ENCODE data around the gene GLG1.

Gene GLG1

GRCh38 chr16:74455619-74456289, 151.2 kb downstream of the GLG1 start:
- TF ChIP-seq TAF1 (IDR thresholded peaks at IDR 0.05; ENCODE audit: borderline replicate concordance, insufficient read depth, low read length) (no peak), REST (IDR thresholded peaks at IDR 0.05; ENCODE audit: insufficient read depth in 1 of 2, low read depth in 2 of 2, low read length in 2 of 2) (no peak), POLR2AphosphoS5 (IDR thresholded peaks at IDR 0.05; ENCODE audit: low read depth, low read length) (no peak)

DNA sequence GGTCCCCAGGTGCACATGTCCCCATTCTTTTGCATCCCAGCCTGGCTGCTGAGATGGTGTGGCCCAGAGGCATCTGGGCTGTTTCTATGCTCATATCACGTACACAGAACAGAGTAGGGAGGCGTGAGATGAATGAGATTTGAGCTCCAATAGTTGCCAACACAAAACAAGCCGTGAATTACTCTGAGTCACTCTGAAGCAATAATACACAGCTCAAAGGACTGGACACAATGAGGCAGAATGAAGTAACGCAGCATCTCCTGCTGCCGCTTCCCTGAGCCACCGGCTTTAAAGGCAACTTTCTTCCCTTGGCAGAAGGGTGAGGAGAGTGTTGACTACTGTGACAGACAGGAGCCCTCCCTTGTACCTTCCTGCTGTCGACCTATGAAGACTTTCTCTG, 151.7 kb downstream of the GLG1 start:
- TF ChIP-seq POLR2AphosphoS5 (IDR thresholded peaks at IDR 0.05; ENCODE audit: low read depth, low read length) = no peak
- TF ChIP-seq SIN3A (IDR thresholded peaks at IDR 0.05; ENCODE audit: borderline replicate concordance, insufficient read depth, low read length) = no peak
- no peak for TF ChIP-seq FOXP2 (optimal IDR thresholded peaks at IDR 0.05; ENCODE audit: borderline replicate concordance, extremely low read depth, extremely low read length, insufficient read depth)
- no peak for TF ChIP-seq REST (IDR thresholded peaks at IDR 0.05; ENCODE audit: insufficient read depth in 1 of 2, low read depth in 2 of 2, low read length in 2 of 2)
- no peak for TF ChIP-seq TAF1 (IDR thresholded peaks at IDR 0.05; ENCODE audit: borderline replicate concordance, insufficient read depth, low read length)

- no peak for TF ChIP-seq TAF1 (IDR thresholded peaks at IDR 0.05; ENCODE audit: borderline replicate concordance, insufficient read depth, low read length)
- no peak for TF ChIP-seq REST (IDR thresholded peaks at IDR 0.05; ENCODE audit: insufficient read depth in 1 of 2, low read depth in 2 of 2, low read length in 2 of 2)
- no peak for TF ChIP-seq POLR2AphosphoS5 (IDR thresholded peaks at IDR 0.05; ENCODE audit: low read depth, low read length)
- TF ChIP-seq FOXP2 (optimal IDR thresholded peaks at IDR 0.05; ENCODE audit: borderline replicate concordance, extremely low read depth, extremely low read length, insufficient read depth) = no peak
- TF ChIP-seq SIN3A (IDR thresholded peaks at IDR 0.05; ENCODE audit: borderline replicate concordance, insufficient read depth, low read length) = no peak
Measured at GRCh38 chr16:74451951-74452758, 154.8 kb downstream of the GLG1 start.

DNA sequence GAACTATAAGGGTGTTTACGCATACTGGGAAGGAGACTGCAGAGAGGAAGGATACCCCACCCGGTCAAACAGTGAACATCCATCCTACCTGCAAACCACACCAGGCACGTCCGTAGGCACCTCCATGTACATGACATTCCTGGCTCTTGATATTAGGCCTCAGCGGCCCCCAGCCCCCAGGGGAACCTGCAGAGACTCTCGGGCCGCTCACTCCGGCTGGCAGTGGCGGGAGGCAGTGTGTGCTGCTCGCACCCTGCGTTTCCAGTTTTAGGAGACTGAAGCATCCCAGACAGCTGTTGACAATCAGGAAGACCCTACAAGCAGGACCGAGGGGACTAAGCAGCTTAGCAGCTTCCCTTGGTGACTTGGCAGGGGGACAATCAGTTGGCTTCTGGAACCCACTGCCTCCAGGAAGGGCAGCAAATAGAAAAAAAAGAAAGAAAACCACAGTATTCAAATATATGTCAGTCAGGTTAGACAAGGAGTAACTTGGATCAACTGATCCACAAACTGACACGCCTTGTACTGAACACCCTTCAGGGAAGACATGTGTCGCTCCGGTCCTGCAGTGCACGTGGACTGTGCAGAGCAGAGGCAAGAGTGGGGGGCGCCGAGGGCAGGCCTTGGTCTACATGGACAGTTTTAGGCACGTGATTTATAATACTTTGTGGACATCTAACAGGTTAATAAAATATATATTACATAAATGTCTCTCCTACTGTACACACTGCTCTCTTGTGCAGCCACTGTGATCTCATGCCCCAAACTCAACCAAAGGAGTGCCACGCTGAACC, 155.8 kb downstream of the GLG1 start:
- TF ChIP-seq TAF1 (IDR thresholded peaks at IDR 0.05; ENCODE audit: borderline replicate concordance, insufficient read depth, low read length) (no peak), POLR2AphosphoS5 (IDR thresholded peaks at IDR 0.05; ENCODE audit: low read depth, low read length) (no peak), REST (IDR thresholded peaks at IDR 0.05; ENCODE audit: insufficient read depth in 1 of 2, low read depth in 2 of 2, low read length in 2 of 2) (no peak), SIN3A (IDR thresholded peaks at IDR 0.05; ENCODE audit: borderline replicate concordance, insufficient read depth, low read length) (no peak), FOXP2 (optimal IDR thresholded peaks at IDR 0.05; ENCODE audit: borderline replicate concordance, extremely low read depth, extremely low read length, insufficient read depth) (no peak)

All from PFSK-1 (cell line).